Mammary epithelial cell (primary cell): ENCODE results near the gene ADAMTS3.

Experiments used
- EZH2 ChIP-seq: IDR thresholded peaks from 2 replicates; pipeline ENCODE4 v1.6.1; 2012; ENCODE audit warnings: low read length, inconsistent platforms, borderline replicate concordance
- TF ChIP-seq, protein P1 (sequence below), 2 donors: IDR thresholded peaks in 1 of 2; conservative IDR thresholded peaks in 1 of 2; 2 replicates each; pipeline ENCODE4 v1.5.1; 2011 to 2012; ENCODE audit warnings: inconsistent platforms in 2 of 2, low read length in 2 of 2, mild to moderate bottlenecking in 2 of 2, control low read depth in 1 of 2, low read depth in 1 of 2; ENCODE audit not compliant: insufficient read depth in 1 of 2; ENCODE audit errors: extremely low read depth in 1 of 2

DNA sequence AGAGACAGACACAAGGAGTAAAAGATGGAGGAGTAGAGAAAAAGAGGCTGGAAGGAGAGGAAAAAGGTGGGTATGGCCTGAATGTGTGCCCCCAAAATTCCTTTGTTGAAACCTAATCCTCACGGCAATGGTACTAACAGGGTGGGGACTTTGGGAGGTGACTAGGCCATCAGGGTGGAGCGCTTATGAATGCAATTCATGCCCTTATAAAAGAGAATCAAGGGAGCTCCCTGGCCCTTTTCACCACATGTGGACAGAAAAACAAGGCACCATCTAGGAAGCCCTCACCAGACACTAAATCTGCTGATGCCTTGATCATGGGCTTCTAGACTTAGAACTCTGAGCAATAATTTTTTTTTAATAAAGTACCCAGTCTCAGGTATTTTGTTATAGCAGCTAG is 282.1 kb downstream of the ADAMTS3 start:
- TF ChIP-seq, protein P1, sequence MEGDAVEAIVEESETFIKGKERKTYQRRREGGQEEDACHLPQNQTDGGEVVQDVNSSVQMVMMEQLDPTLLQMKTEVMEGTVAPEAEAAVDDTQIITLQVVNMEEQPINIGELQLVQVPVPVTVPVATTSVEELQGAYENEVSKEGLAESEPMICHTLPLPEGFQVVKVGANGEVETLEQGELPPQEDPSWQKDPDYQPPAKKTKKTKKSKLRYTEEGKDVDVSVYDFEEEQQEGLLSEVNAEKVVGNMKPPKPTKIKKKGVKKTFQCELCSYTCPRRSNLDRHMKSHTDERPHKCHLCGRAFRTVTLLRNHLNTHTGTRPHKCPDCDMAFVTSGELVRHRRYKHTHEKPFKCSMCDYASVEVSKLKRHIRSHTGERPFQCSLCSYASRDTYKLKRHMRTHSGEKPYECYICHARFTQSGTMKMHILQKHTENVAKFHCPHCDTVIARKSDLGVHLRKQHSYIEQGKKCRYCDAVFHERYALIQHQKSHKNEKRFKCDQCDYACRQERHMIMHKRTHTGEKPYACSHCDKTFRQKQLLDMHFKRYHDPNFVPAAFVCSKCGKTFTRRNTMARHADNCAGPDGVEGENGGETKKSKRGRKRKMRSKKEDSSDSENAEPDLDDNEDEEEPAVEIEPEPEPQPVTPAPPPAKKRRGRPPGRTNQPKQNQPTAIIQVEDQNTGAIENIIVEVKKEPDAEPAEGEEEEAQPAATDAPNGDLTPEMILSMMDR (conservative IDR thresholded peaks at IDR 0.05 in 1 of 2, IDR thresholded peaks at IDR 0.05 in 1 of 2; ENCODE audit: extremely low read depth in 1 of 2, insufficient read depth in 1 of 2, low read depth in 1 of 2, low read length in 2 of 2) = no peak
- no peak for TF ChIP-seq EZH2
